Measurements from ENCODE around the gene TMED6. TPM values are rescaled to one million over a fixed set of nuclear protein-coding genes. Genes with fewer than 3 reads are reported as not detected.

Gene TMED6
- total RNA-seq, 1 experiment from 2014 or later, result 2.4 TPM

DNA sequence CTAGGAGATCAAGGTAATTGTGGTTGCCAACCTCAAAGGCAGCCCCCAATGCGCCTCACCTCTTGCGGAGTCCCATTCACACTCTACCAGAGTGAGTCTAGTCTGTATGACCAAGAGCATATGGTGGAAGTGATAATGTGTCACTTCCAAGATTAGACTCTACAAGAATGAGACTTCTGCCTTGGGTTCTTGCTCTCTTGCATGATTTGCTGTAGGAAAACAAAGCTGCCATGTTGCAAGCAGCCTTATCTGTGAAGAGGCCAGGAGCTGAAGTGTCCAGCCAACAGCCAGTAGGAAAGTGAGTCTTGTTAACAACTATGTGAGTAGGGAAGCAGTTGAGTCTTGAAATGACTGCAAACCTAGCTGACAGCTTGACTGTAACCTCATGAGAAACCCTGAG is 30.8 kb upstream of the TMED6 start:
- Mint-ChIP-seq H3K4me3 (ENCODE audit: unreplicated experiment) (no peak overlapping the region), H3K36me3 (ENCODE audit: insufficient read depth, unreplicated experiment) (peaks cover 82% of the 10 kb centered on the region), H3K27ac (ENCODE audit: unreplicated experiment) (no peak overlapping the region), H3K27me3 (ENCODE audit: insufficient read depth, unreplicated experiment) (no peaks in the 10 kb centered on the region), H3K4me1 (ENCODE audit: low read depth, unreplicated experiment) (peaks cover 19% of the 10 kb centered on the region), H3K9me3 (ENCODE audit: unreplicated experiment) (no peaks in the 10 kb centered on the region)
- no TSS peak for BruUV-seq (replicated peaks)
- TF ChIP-seq, protein P1, sequence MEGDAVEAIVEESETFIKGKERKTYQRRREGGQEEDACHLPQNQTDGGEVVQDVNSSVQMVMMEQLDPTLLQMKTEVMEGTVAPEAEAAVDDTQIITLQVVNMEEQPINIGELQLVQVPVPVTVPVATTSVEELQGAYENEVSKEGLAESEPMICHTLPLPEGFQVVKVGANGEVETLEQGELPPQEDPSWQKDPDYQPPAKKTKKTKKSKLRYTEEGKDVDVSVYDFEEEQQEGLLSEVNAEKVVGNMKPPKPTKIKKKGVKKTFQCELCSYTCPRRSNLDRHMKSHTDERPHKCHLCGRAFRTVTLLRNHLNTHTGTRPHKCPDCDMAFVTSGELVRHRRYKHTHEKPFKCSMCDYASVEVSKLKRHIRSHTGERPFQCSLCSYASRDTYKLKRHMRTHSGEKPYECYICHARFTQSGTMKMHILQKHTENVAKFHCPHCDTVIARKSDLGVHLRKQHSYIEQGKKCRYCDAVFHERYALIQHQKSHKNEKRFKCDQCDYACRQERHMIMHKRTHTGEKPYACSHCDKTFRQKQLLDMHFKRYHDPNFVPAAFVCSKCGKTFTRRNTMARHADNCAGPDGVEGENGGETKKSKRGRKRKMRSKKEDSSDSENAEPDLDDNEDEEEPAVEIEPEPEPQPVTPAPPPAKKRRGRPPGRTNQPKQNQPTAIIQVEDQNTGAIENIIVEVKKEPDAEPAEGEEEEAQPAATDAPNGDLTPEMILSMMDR (IDR thresholded peaks at IDR 0.05; ENCODE audit: insufficient read depth in 1 of 2, low read depth in 1 of 2, low read length in 1 of 2, severe bottlenecking in 1 of 2, unreplicated experiment in 1 of 2), result no peak
- CTCF ChIA-PET, result no interaction called here
- H3K4me3 ChIP-seq (ENCODE audit: low read depth, low read length), result no peak overlapping the region
- no peak for DNase-seq
- POLR2A ChIA-PET, result no interaction called here
- H3K4me1 ChIP-seq, result peaks cover 8% of the 10 kb centered on the region
- no peaks in the 10 kb centered on the region for H3K9me3 ChIP-seq
- no peaks in the 10 kb centered on the region for H3K27me3 ChIP-seq (replicated peaks; ENCODE audit: control insufficient read depth, insufficient read depth, low read length)
- H3K36me3 ChIP-seq (ENCODE audit: control insufficient read depth, insufficient read depth, low read length), result peaks cover 5% of the 10 kb centered on the region; the same call in 1 of the 2 replicates
- intact Hi-C loops (cut with micrococcal nuclease; ENCODE audit: unreplicated experiment), result no loop called here

DNA sequence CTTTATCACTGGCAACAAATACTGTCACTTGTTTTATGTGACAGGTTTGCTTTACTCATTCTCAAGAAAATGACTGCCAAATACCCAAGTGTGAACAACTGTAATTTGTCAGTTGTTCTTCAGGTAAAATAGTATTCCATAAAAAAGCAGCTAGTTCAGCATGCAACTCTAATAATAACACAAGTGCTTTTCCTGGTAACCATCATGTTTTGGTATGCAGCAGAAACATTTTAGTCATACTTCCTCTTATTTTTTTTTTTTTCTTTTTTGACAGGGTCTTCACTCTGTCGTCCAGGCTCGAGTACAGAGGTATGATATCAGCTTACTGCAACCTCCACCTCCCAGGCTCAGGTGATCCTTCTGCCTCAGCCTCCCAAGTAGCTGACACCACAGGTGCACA is 29.6 kb upstream of the TMED6 start:
- Mint-ChIP-seq H3K9me3 (ENCODE audit: unreplicated experiment) (no peaks in the 10 kb centered on the region), H3K4me1 (ENCODE audit: low read depth, unreplicated experiment) (peaks cover 19% of the 10 kb centered on the region), H3K36me3 (ENCODE audit: insufficient read depth, unreplicated experiment) (peaks cover 93% of the 10 kb centered on the region), H3K27ac (ENCODE audit: unreplicated experiment) (no peak overlapping the region), H3K27me3 (ENCODE audit: insufficient read depth, unreplicated experiment) (no peaks in the 10 kb centered on the region), H3K4me3 (ENCODE audit: unreplicated experiment) (no peak overlapping the region)
- TF ChIP-seq, protein P1 (IDR thresholded peaks at IDR 0.05; ENCODE audit: insufficient read depth in 1 of 2, low read depth in 1 of 2, low read length in 1 of 2, severe bottlenecking in 1 of 2, unreplicated experiment in 1 of 2), result no peak
- Histone ChIP-seq H3K27me3 (replicated peaks; ENCODE audit: control insufficient read depth, insufficient read depth, low read length) (no peaks in the 10 kb centered on the region), H3K4me1 (peaks cover 8% of the 10 kb centered on the region), H3K4me3 (ENCODE audit: low read depth, low read length) (no peak overlapping the region), H3K36me3 (ENCODE audit: control insufficient read depth, insufficient read depth, low read length) (peaks cover 5% of the 10 kb centered on the region; the same call in 1 of the 2 replicates), H3K9me3 (no peaks in the 10 kb centered on the region)
- ChIA-PET POLR2A (no interaction called here), CTCF (no interaction called here)
- no peak for DNase-seq
- no TSS peak for BruUV-seq (replicated peaks)
- intact Hi-C loops (cut with micrococcal nuclease; ENCODE audit: unreplicated experiment), result no loop called here

- H3K4me3 ChIP-seq (ENCODE audit: low read depth, low read length), result no peak overlapping the region
- no peak overlapping the region for H3K4me3 Mint-ChIP-seq (ENCODE audit: unreplicated experiment)
- BruUV-seq (replicated peaks), result no TSS peak
- no peaks in the 10 kb centered on the region for H3K27me3 ChIP-seq (replicated peaks; ENCODE audit: control insufficient read depth, insufficient read depth, low read length)
- TF ChIP-seq, protein P1 (IDR thresholded peaks at IDR 0.05; ENCODE audit: insufficient read depth in 1 of 2, low read depth in 1 of 2, low read length in 1 of 2, severe bottlenecking in 1 of 2, unreplicated experiment in 1 of 2), result no peak
- no peaks in the 10 kb centered on the region for H3K9me3 ChIP-seq
- peaks cover 5% of the 10 kb centered on the region; the same call in 1 of the 2 replicates for H3K36me3 ChIP-seq (ENCODE audit: control insufficient read depth, insufficient read depth, low read length)
- ChIA-PET CTCF (no interaction called here), POLR2A (interaction anchor here (0.6 kb wide), 1 partner anchor 32 kb away, joined by 4 read pairs; no protein-coding TSS in a partner anchor)
- DNase-seq, result no peak
- H3K4me1 Mint-ChIP-seq (ENCODE audit: low read depth, unreplicated experiment), result peaks cover 12% of the 10 kb centered on the region
- H3K9me3 Mint-ChIP-seq (ENCODE audit: unreplicated experiment), result no peaks in the 10 kb centered on the region
- intact Hi-C loops (cut with micrococcal nuclease; ENCODE audit: unreplicated experiment), result no loop called here
- H3K4me1 ChIP-seq, result peaks cover 6% of the 10 kb centered on the region
- H3K36me3 Mint-ChIP-seq (ENCODE audit: insufficient read depth, unreplicated experiment), result peaks cover 70% of the 10 kb centered on the region
- H3K27me3 Mint-ChIP-seq (ENCODE audit: insufficient read depth, unreplicated experiment), result no peaks in the 10 kb centered on the region
- no peak overlapping the region for H3K27ac Mint-ChIP-seq (ENCODE audit: unreplicated experiment)
These were observed 27.2 kb upstream of the TMED6 start for GRCh38 chr16:69378760-69379159.
